HCT116 (cell line): ENCODE measurements around the gene COX7B. TPM values are rescaled to one million over a fixed set of nuclear protein-coding genes. Genes with fewer than 3 reads are reported as not detected.

Experiments
- ATAC-seq: fragments of 200-7000 bp; cut with Tn5 transposase; 2 replicates; pipeline ENCODE4 v1.9.1; 2020; ENCODE audit warnings: mild to moderate bottlenecking, moderate library complexity
- BruUV-seq: library from RNA; stranded (reverse); fragments of 400-500 nt; replicated peaks from 2 replicates; lab custom pipeline; 2021; lab: Mats Ljungman, UMichigan
- CTCF ChIA-PET: fragments of 300-600 bp; sonication (Branson Sonifier 250); formaldehyde crosslinking; loops from one replicate; lab custom pipeline; 2021; ENCODE audit warnings: antibody characterized with exemption; lab: Charles Lee
- POLR2A ChIA-PET: fragments of 300-600, 350-600 bp; sonication (Branson Sonifier 250); formaldehyde crosslinking; loops from one replicate; lab custom pipeline; 2021; ENCODE audit warnings: antibody characterized with exemption; lab: Charles Lee
- RAD21 ChIA-PET, 2 experiments: fragments of 300-600 bp; sonication (Branson Sonifier 250); formaldehyde crosslinking; loops; one replicate each; lab custom pipeline; 2023; ENCODE audit warnings: low total read pairs in 2 of 2; ENCODE audit not compliant: uncharacterized antibody in 2 of 2, unreplicated experiment in 2 of 2, low non-redundant PET in 1 of 2; lab: Charles Lee
- DNase-seq: peaks from one replicate; pipeline ENCODE4 v3.0.0-alpha.2; 2010; ENCODE audit warnings: low read depth, low spot score
- H2AFZ ChIP-seq: fragments of 200-600 bp; shearing (Covaris generic), sonication (generic); 2 replicates; pipeline ENCODE4 v1.6.1; 2017; ENCODE audit warnings: low read depth, mixed run types, mixed read lengths, antibody characterized with exemption, low read length; ENCODE audit not compliant: poor library complexity, severe bottlenecking
- H3K27ac ChIP-seq: 2 replicates; pipeline ENCODE4 v1.5.1; 2012; ENCODE audit warnings: low read depth, low read length
- H3K27me3 ChIP-seq: fragments of 200-600 bp; sonication (generic); 2 replicates; pipeline ENCODE4 v1.6.1; 2016; ENCODE audit warnings: mixed run types, low read length, mixed read lengths; ENCODE audit not compliant: insufficient read depth
- H3K36me3 ChIP-seq, 2 experiments: fragments of 200-500 bp in 1 of 2; fragments of 200-600 bp in 1 of 2; sonication (Bioruptor generic) in 1 of 2; sonication (generic) in 1 of 2; 2 replicates each; pipeline versions ENCODE4 v1.5.1 to v1.6.1; 2014 to 2016; ENCODE audit warnings: low read length in 2 of 2, inconsistent platforms in 1 of 2, mixed read lengths in 1 of 2, mixed run types in 1 of 2; ENCODE audit not compliant: insufficient read depth in 2 of 2, control insufficient read depth in 1 of 2
- H3K4me1 ChIP-seq, 2 experiments: fragments of 200-600 bp in 1 of 2; sonication (generic) in 1 of 2; 2 replicates each; pipeline versions ENCODE4 v1.5.1 to v1.6.1; 2012 to 2017; ENCODE audit warnings: low read length in 2 of 2, inconsistent platforms in 1 of 2, mild to moderate bottlenecking in 1 of 2, mixed read lengths in 1 of 2, mixed run types in 1 of 2, moderate library complexity in 1 of 2; ENCODE audit not compliant: insufficient read depth in 2 of 2, control insufficient read depth in 1 of 2
- H3K4me2 ChIP-seq: fragments of 200-600 bp; sonication (generic); 2 replicates; pipeline ENCODE4 v1.6.1; 2017; ENCODE audit warnings: mixed run types, low read length, mixed read lengths
- H3K4me3 ChIP-seq, 2 experiments: fragments of 200-600 bp in 1 of 2; sonication (generic) in 1 of 2; replicated peaks in 1 of 2; 2 replicates each; pipeline ENCODE4 v1.5.1; 2011 to 2016; ENCODE audit warnings: low read length in 2 of 2, control low read depth in 1 of 2, low read depth in 1 of 2, mild to moderate bottlenecking in 1 of 2, mixed read lengths in 1 of 2, mixed run types in 1 of 2
- H3K79me2 ChIP-seq: fragments of 200-600 bp; sonication (generic); 2 replicates; pipeline ENCODE4 v1.6.1; 2017; ENCODE audit warnings: mild to moderate bottlenecking, mixed run types, low read length, moderate library complexity, mixed read lengths; ENCODE audit not compliant: insufficient read depth
- H3K9ac ChIP-seq: fragments of 200-600 bp; sonication (generic); 2 replicates; pipeline ENCODE4 v1.6.1; 2016; ENCODE audit warnings: low read length, mixed read lengths
- H3K9me2 ChIP-seq: fragments of 200-600 bp; sonication (generic), shearing (Covaris generic); 2 replicates; pipeline ENCODE4 v1.6.1; 2017; ENCODE audit warnings: mixed run types, mild to moderate bottlenecking, moderate library complexity; ENCODE audit not compliant: insufficient read depth
- H3K9me3 ChIP-seq, 2 experiments: fragments of 200-500 bp in 1 of 2; fragments of 200-600 bp in 1 of 2; sonication (Bioruptor generic) in 1 of 2; sonication (generic) in 1 of 2; 2 replicates each; pipeline ENCODE4 v1.6.1; 2014 to 2017; ENCODE audit warnings: low read length in 2 of 2, mixed read lengths in 2 of 2, inconsistent platforms in 1 of 2, low read depth in 1 of 2, mild to moderate bottlenecking in 1 of 2, mixed run types in 1 of 2, moderate library complexity in 1 of 2; ENCODE audit not compliant: control insufficient read depth in 1 of 2, insufficient read depth in 1 of 2
- H4K20me1 ChIP-seq: fragments of 200-600 bp; sonication (generic), shearing (Covaris generic); 2 replicates; pipeline ENCODE4 v1.6.1; 2017; ENCODE audit warnings: mixed run types, mild to moderate bottlenecking, moderate library complexity; ENCODE audit not compliant: insufficient read depth
- CBX3 ChIP-seq: IDR thresholded peaks from 2 replicates; pipeline ENCODE4 v1.6.1; 2012; ENCODE audit warnings: low read depth
- EGR1 ChIP-seq: IDR thresholded peaks from 2 replicates; pipeline ENCODE4 v1.6.1; 2012; ENCODE audit warnings: low read depth
- EZH2 ChIP-seq: fragments of 200-600 bp; sonication (generic); IDR thresholded peaks from 2 replicates; pipeline ENCODE4 v1.6.1; 2017; ENCODE audit warnings: antibody characterized with exemption, mixed run types
- EZH2phosphoT487 ChIP-seq: fragments of 200-600 bp; IDR thresholded peaks from 2 replicates; pipeline ENCODE4 v1.6.1; 2018; ENCODE audit warnings: antibody characterized with exemption, borderline replicate concordance
- FOSL1 ChIP-seq: IDR thresholded peaks from 2 replicates; pipeline ENCODE4 v1.6.1; 2012; ENCODE audit warnings: low read depth
- JUND ChIP-seq: IDR thresholded peaks from 2 replicates; pipeline ENCODE4 v1.6.1; 2012
- MAX ChIP-seq: IDR thresholded peaks from 2 replicates; pipeline ENCODE4 v1.6.1; 2012
- RAD21 ChIP-seq: IDR thresholded peaks from 2 replicates; pipeline ENCODE4 v1.6.1; 2012; ENCODE audit warnings: low read depth, mild to moderate bottlenecking
- REST ChIP-seq: IDR thresholded peaks from 2 replicates; pipeline ENCODE4 v1.6.1; 2012; ENCODE audit warnings: low read depth
- SIN3A ChIP-seq: IDR thresholded peaks from 2 replicates; pipeline ENCODE4 v1.6.1; 2012; ENCODE audit warnings: low read depth
- SP1 ChIP-seq: IDR thresholded peaks from 2 replicates; pipeline ENCODE4 v1.6.1; 2012; ENCODE audit warnings: low read depth
- SRF ChIP-seq: IDR thresholded peaks from 2 replicates; pipeline ENCODE4 v1.6.1; 2012; ENCODE audit warnings: low read depth
- TCF7L2 ChIP-seq: IDR thresholded peaks from 2 replicates; pipeline ENCODE4 v1.7.0; 2011; ENCODE audit warnings: borderline replicate concordance, inconsistent platforms; ENCODE audit not compliant: insufficient read depth, insufficient read length; ENCODE audit errors: extremely low read depth
- YY1 ChIP-seq: IDR thresholded peaks from 2 replicates; pipeline ENCODE4 v1.6.1; 2011; ENCODE audit warnings: low read length, low read depth, moderate library complexity, mild to moderate bottlenecking; ENCODE audit not compliant: insufficient replicate concordance; ENCODE audit errors: extremely low read depth
- ZBTB33 ChIP-seq: IDR thresholded peaks from 2 replicates; pipeline ENCODE4 v1.6.1; 2011; ENCODE audit warnings: mild to moderate bottlenecking, low read length, moderate library complexity; ENCODE audit not compliant: insufficient replicate concordance; ENCODE audit errors: extremely low read depth
- ZFX ChIP-seq: fragments of 450-650 bp; IDR thresholded peaks from 2 replicates; pipeline ENCODE4 v1.6.1; 2017
- intact Hi-C: fragments of 100-400 bp; cut with micrococcal nuclease; formaldehyde crosslinking; loops from 2 replicates; pipeline ENCODE4 v1.10.0; 2022
- total RNA-seq: library from RNA; stranded (reverse); gene quantifications from one replicate; pipeline ENCODE4 v1.2.1, GENCODE V29; 2021; ENCODE audit not compliant: unreplicated experiment

COX7B gene
- total RNA-seq, 1 experiment from 2014 or later = 268 TPM

GRCh38 chrX:77953708-77954107 lies 54.4 kb downstream of the COX7B start:
- Histone ChIP-seq H3K9ac (no peak overlapping the region), H2AFZ (no peak overlapping the region), H3K9me2 (no peaks in the 10 kb centered on the region), H4K20me1 (no peaks in the 10 kb centered on the region), H3K4me3 (no peak overlapping the region), H3K27ac (no peak overlapping the region), H3K27me3 (no peaks in the 10 kb centered on the region), H3K9me3 (no peaks in the 10 kb centered on the region), H3K4me2 (no peak overlapping the region), H3K4me1 (no peaks in the 10 kb centered on the region), H3K79me2 (no peaks in the 10 kb centered on the region), H3K36me3 (no peaks in the 10 kb centered on the region)
- no peak for TF ChIP-seq ZFX
- TF ChIP-seq EZH2 = no peak
- TF ChIP-seq SP1 = no peak
- no peak for TF ChIP-seq JUND
- no peak for TF ChIP-seq SIN3A
- TF ChIP-seq EZH2phosphoT487 = no peak
- TF ChIP-seq CBX3 = no peak
- no peak for TF ChIP-seq FOSL1
- TF ChIP-seq SRF = no peak
- TF ChIP-seq REST = no peak
- TF ChIP-seq ZBTB33 = no peak
- TF ChIP-seq YY1 = no peak
- no peak for TF ChIP-seq TCF7L2
- TF ChIP-seq EGR1 = no peak
- no peak for TF ChIP-seq MAX
- TF ChIP-seq RAD21 = no peak
- DNase-seq (no peak), ATAC-seq (no peak)
- intact Hi-C loops = no loop called here
- CTCF ChIA-PET = no interaction called here
- POLR2A ChIA-PET = no interaction called here
- RAD21 ChIA-PET = no interaction called here
- BruUV-seq = no TSS peak
